Keratinocyte (primary cell): ENCODE measurements around the gene ITGAV. TPM values are rescaled to one million over a fixed set of nuclear protein-coding genes. Genes with fewer than 3 reads are reported as not detected.

Experiments used
- DNase-seq: peaks from one replicate; pipeline ENCODE4 v3.0.0-alpha.2; 2011; ENCODE audit warnings: low read depth, missing footprints, low spot score
- FAIRE-seq: peaks from 2 replicates; lab custom pipeline; 2011; peaks lifted over from hg19 to GRCh38; lab: Jason Lieb, UNC
- H2AFZ ChIP-seq: 2 replicates; pipeline ENCODE4 v1.6.0; 2012; ENCODE audit warnings: low read length, control low read depth, inconsistent platforms; ENCODE audit not compliant: control insufficient read depth
- H3K27ac ChIP-seq: 2 replicates; pipeline ENCODE4 v1.5.1; 2011; ENCODE audit warnings: low read length; ENCODE audit not compliant: control insufficient read depth, insufficient read depth
- H3K27me3 ChIP-seq: 3 replicates; pipeline ENCODE4 v1.6.0; 2011; ENCODE audit warnings: low read length; ENCODE audit not compliant: control insufficient read depth, insufficient read depth; ENCODE audit errors: extremely low read depth
- H3K36me3 ChIP-seq, 2 experiments: 2 replicates in 1 of 2; 3 replicates in 1 of 2; pipeline ENCODE4 v1.5.1; 2011; ENCODE audit warnings: low read length in 2 of 2, mild to moderate bottlenecking in 1 of 2; ENCODE audit not compliant: control insufficient read depth in 2 of 2, insufficient read depth in 2 of 2; ENCODE audit errors: extremely low read depth in 1 of 2
- H3K4me1 ChIP-seq: 3 replicates; pipeline ENCODE4 v1.5.1; 2011; ENCODE audit warnings: low read length; ENCODE audit not compliant: control insufficient read depth, insufficient read depth; ENCODE audit errors: extremely low read depth
- H3K4me2 ChIP-seq: 3 replicates; pipeline ENCODE4 v1.6.0; 2011; ENCODE audit warnings: low read depth, low read length; ENCODE audit not compliant: control insufficient read depth, insufficient read depth; ENCODE audit errors: extremely low read depth
- H3K4me3 ChIP-seq, 3 experiments: fragments of 200-600 bp in 1 of 3; sonication (generic) in 1 of 3; 2 replicates in 2 of 3; 3 replicates in 1 of 3; pipeline ENCODE4 v1.5.1; 2011 to 2016; ENCODE audit warnings: low read length in 3 of 3, mild to moderate bottlenecking in 3 of 3, control low read depth in 2 of 3, inconsistent platforms in 1 of 3, low read depth in 1 of 3, mixed read lengths in 1 of 3, mixed run types in 1 of 3, moderate library complexity in 1 of 3; ENCODE audit not compliant: control insufficient read depth in 2 of 3, insufficient read depth in 2 of 3; ENCODE audit errors: extremely low read depth in 1 of 3
- H3K79me2 ChIP-seq: 2 replicates; pipeline ENCODE4 v1.6.0; 2012; ENCODE audit warnings: low read length; ENCODE audit not compliant: control insufficient read depth, insufficient read depth
- H3K9ac ChIP-seq: 3 replicates; pipeline ENCODE4 v1.6.0; 2011; ENCODE audit warnings: low read length; ENCODE audit not compliant: control insufficient read depth, insufficient read depth; ENCODE audit errors: extremely low read depth
- H3K9me1 ChIP-seq: 3 replicates; pipeline ENCODE4 v1.6.0; 2011; ENCODE audit warnings: low read length; ENCODE audit not compliant: control insufficient read depth, insufficient read depth; ENCODE audit errors: extremely low read depth
- H3K9me3 ChIP-seq: 2 replicates; pipeline ENCODE4 v1.5.1; 2012; ENCODE audit warnings: low read depth, low read length; ENCODE audit not compliant: control insufficient read depth
- H4K20me1 ChIP-seq: 3 replicates; pipeline ENCODE4 v1.6.0; 2011; ENCODE audit warnings: low read length; ENCODE audit not compliant: control insufficient read depth, insufficient read depth; ENCODE audit errors: extremely low read depth
- CTCF ChIP-seq, 3 experiments: IDR thresholded peaks in 1 of 3; conservative IDR thresholded peaks in 1 of 3; optimal IDR thresholded peaks in 1 of 3; 2 replicates in 2 of 3; 3 replicates in 1 of 3; pipeline versions ENCODE3 to v1.5.1; 2011; ENCODE audit warnings: low read length in 3 of 3, mild to moderate bottlenecking in 3 of 3, moderate library complexity in 2 of 3, control low read depth in 1 of 3, inconsistent platforms in 1 of 3; ENCODE audit not compliant: insufficient read depth in 2 of 3; ENCODE audit errors: extremely low read depth in 1 of 3
- EZH2 ChIP-seq: IDR thresholded peaks from one replicate; pipeline ENCODE4 v1.6.1; 2012; ENCODE audit warnings: inconsistent platforms, mild to moderate bottlenecking, low read length, moderate library complexity
- dilution Hi-C: fragments of 300-500 bp; cut with MboI; formaldehyde crosslinking; loops from one replicate; pipeline ENCODE4 v1.7.0; 2020; ENCODE audit warnings: low sequenced_read_pairs; ENCODE audit not compliant: extremely low pct_ligation_motif_present
- polyA plus RNA-seq, 5 experiments: library from polyadenylated mRNA; depleted of rRNA in 3 of 5; stranded (reverse) in 3 of 5; stranded (forward) in 1 of 5; unstranded in 1 of 5; fragments of >200 nt; gene quantifications; 1 replicate in 1 of 5; 2 replicates in 3 of 5; 3 replicates in 1 of 5; pipeline versions ENCODE4 v1.2.1 to v1.2.3, GENCODE V29; 2011 to 2012; ENCODE audit warnings: missing spikeins in 2 of 5, low read depth in 1 of 5, low replicate concordance in 1 of 5

ITGAV gene
- polyA plus RNA-seq, 1 donor (not counting 4 experiments of a cell fraction or from before 2014, with no cell fraction given) = 63.7 TPM

DNA sequence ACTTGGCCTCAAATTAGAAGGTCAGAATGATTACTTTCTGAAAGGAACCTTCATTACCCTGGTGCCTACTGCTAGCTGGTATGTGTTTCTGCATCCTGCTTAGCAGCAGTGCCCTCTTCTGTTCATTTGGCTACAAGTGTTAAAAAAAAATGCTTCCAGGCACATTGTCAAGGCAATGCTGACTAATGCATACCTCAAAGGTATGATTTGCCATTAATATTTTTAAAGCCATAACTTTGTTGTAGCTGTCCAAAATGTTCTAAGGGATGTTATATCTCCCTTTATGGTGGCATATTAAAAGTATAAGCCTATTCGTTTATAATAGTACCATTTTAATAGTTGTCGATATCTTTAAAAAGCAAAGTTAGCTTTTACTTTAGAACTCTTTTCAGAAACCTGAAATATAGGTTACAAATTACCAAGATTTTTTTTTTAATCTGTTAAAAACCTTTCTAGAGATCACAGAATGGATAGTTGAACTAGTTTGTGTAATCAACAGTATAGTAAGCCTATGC is 52.0 kb downstream of the ITGAV start:
- Histone ChIP-seq H3K79me2 (no peaks in the 10 kb centered on the region), H3K9ac (no peak overlapping the region), H3K9me1 (no peaks in the 10 kb centered on the region), H3K36me3 (peaks cover 11 to 20% of the 10 kb centered on the region in 2 experiments), H3K4me1 (peaks cover 4% of the 10 kb centered on the region), H4K20me1 (no peaks in the 10 kb centered on the region), H3K27ac (peak overlapping the region; percentile 40), H3K4me2 (no peak overlapping the region), H3K9me3 (no peaks in the 10 kb centered on the region), H2AFZ (no peak overlapping the region), H3K4me3 (no peak overlapping the region), H3K27me3 (no peaks in the 10 kb centered on the region)
- TF ChIP-seq CTCF (optimal IDR thresholded peaks at IDR 0.05 in 1 of 3, IDR thresholded peaks at IDR 0.05 in 1 of 3, conservative IDR thresholded peaks at IDR 0.05 in 1 of 3; ENCODE audit: extremely low read depth in 1 of 3, insufficient read depth in 2 of 3, low read length in 3 of 3) (peak; percentile 66 to 79 (median 71)), EZH2 (no peak)
- peak; percentile 55 for DNase-seq
- dilution Hi-C loops = loop anchor here (25.0 kb wide), 1 partner anchor 130 kb away; no protein-coding TSS in a partner anchor
- peak; percentile 90 for FAIRE-seq

GRCh38 chr2:186644791-186645190 is 54.9 kb downstream of the ITGAV start:
- no peak for FAIRE-seq
- Histone ChIP-seq H4K20me1 (no peaks in the 10 kb centered on the region), H3K79me2 (no peaks in the 10 kb centered on the region), H3K9me3 (no peaks in the 10 kb centered on the region), H3K27ac (no peak overlapping the region), H3K9me1 (no peaks in the 10 kb centered on the region), H2AFZ (no peak overlapping the region), H3K27me3 (no peaks in the 10 kb centered on the region), H3K4me1 (peaks cover 4% of the 10 kb centered on the region), H3K4me2 (no peak overlapping the region), H3K36me3 (peaks cover 5 to 8% of the 10 kb centered on the region in 2 experiments), H3K4me3 (no peak overlapping the region), H3K9ac (no peak overlapping the region)
- DNase-seq = no peak
- dilution Hi-C loops = loop anchor here (25.0 kb wide), 1 partner anchor 132 kb away; no protein-coding TSS in a partner anchor
- TF ChIP-seq CTCF (optimal IDR thresholded peaks at IDR 0.05 in 1 of 3, IDR thresholded peaks at IDR 0.05 in 1 of 3, conservative IDR thresholded peaks at IDR 0.05 in 1 of 3; ENCODE audit: extremely low read depth in 1 of 3, insufficient read depth in 2 of 3, low read length in 3 of 3) = no peak
- TF ChIP-seq EZH2 = no peak
